Retinal pigment epithelial cell (primary cell): ENCODE results near the gene ESPN.
"Not testable (repeated sequence)": the region's sequence is repeated elsewhere in the genome, so short reads cannot be mapped to it uniquely, and the experiment has no call there.

Experiments
- DNase-seq: peaks from one replicate; pipeline ENCODE4 v3.0.0-alpha.2; 2010; ENCODE audit warnings: low read depth
- H3K4me3 ChIP-seq: 2 replicates; pipeline ENCODE4 v1.5.1; 2011; ENCODE audit warnings: mild to moderate bottlenecking, low read length, control low read depth, moderate library complexity
- CTCF ChIP-seq: conservative IDR thresholded peaks from 2 replicates; pipeline ENCODE4 v1.5.1; 2011; ENCODE audit warnings: low read depth, low read length, control low read depth, inconsistent platforms

Gene ESPN

GRCh38 chr1:6434186-6434585 is 9.6 kb downstream of the ESPN start:
- DNase-seq: no peak
- no peak overlapping the region for H3K4me3 ChIP-seq
- TF ChIP-seq CTCF: no peak

GRCh38 chr1:6435129-6435528 is 10.6 kb downstream of the ESPN start:
- DNase-seq: no peak
- no peak for TF ChIP-seq CTCF
- H3K4me3 ChIP-seq: no peak overlapping the region

GRCh38 chr1:6435547-6435946 is 11.0 kb downstream of the ESPN start:
- no peak for DNase-seq
- no peak for TF ChIP-seq CTCF
- no peak overlapping the region for H3K4me3 ChIP-seq

- not testable (repeated sequence) for H3K4me3 ChIP-seq, DNase-seq
Observed at GRCh38 chr1:6436277-6436676, 11.7 kb downstream of the ESPN start.

GRCh38 chr1:6437012-6437700 is 12.6 kb downstream of the ESPN start:
- not testable (repeated sequence) for H3K4me3 ChIP-seq, DNase-seq
- TF ChIP-seq CTCF: peak; percentile 49

GRCh38 chr1:6438047-6438525 is 13.5 kb downstream of the ESPN start:
- TF ChIP-seq CTCF: peak; percentile 96
- no peak for DNase-seq
- H3K4me3 ChIP-seq: no peak overlapping the region

GRCh38 chr1:6440198-6441126 is 15.9 kb downstream of the ESPN start:
- DNase-seq: no peak
- TF ChIP-seq CTCF: peak; percentile 33
- H3K4me3 ChIP-seq: no peak overlapping the region
